Measurements from ENCODE around the gene PKIB.

Gene PKIB

GRCh38 chr6:122619309-122619708, 9.1 kb downstream of the PKIB start:
- no peak for ATAC-seq
- no peak for TF ChIP-seq ZFP3 (CRISPR knock-in tag; IDR thresholded peaks at IDR 0.05)
- TF ChIP-seq ZNF8 (CRISPR knock-in tag; IDR thresholded peaks at IDR 0.05), result no peak
- no peak for TF ChIP-seq CSDC2 (CRISPR knock-in tag; IDR thresholded peaks at IDR 0.05)
- TF ChIP-seq GLIS3 (CRISPR knock-in tag; IDR thresholded peaks at IDR 0.05), result no peak
- TF ChIP-seq POU6F1 (CRISPR knock-in tag; IDR thresholded peaks at IDR 0.05; ENCODE audit: borderline replicate concordance, low read depth), result no peak
- TF ChIP-seq ZFP30 (CRISPR knock-in tag; IDR thresholded peaks at IDR 0.05), result no peak
- no peak for TF ChIP-seq PPARA (CRISPR knock-in tag; IDR thresholded peaks at IDR 0.05; ENCODE audit: borderline replicate concordance)
- TF ChIP-seq ZC3H10 (CRISPR knock-in tag; IDR thresholded peaks at IDR 0.05), result no peak
- no peak for TF ChIP-seq ARNTL (CRISPR knock-in tag; IDR thresholded peaks at IDR 0.05; ENCODE audit: borderline replicate concordance, low read depth)

DNA sequence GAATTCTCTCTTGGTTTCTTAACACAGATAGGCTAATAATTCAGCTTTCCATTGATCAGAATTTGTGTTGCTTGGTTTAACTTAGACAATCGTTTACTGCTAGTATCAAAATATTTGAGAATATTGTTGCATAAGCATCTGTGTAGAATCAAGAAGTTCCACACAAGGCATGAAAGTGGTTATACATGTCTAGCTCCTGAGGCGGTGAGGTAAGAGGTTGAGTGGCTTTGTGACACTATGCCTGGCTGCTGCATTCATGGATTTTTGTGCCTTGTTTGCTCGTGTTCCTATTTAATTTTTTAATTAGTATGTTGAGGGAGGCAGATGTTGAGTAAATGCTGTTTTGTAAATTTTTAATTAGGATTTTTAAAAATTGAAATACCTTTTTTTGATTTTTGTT, 10.2 kb downstream of the PKIB start:
- ATAC-seq, result no peak
- no peak for TF ChIP-seq TCF4 (CRISPR knock-in tag; IDR thresholded peaks at IDR 0.05; ENCODE audit: borderline replicate concordance)
- no peak for TF ChIP-seq ESRRG (CRISPR knock-in tag; IDR thresholded peaks at IDR 0.05)
- TF ChIP-seq ISL1 (CRISPR knock-in tag; IDR thresholded peaks at IDR 0.05), result no peak
- TF ChIP-seq PATZ1 (CRISPR knock-in tag; IDR thresholded peaks at IDR 0.05; ENCODE audit: borderline replicate concordance), result no peak
- TF ChIP-seq ZFP30 (CRISPR knock-in tag; IDR thresholded peaks at IDR 0.05), result no peak
- no peak for TF ChIP-seq CSDC2 (CRISPR knock-in tag; IDR thresholded peaks at IDR 0.05)

DNA sequence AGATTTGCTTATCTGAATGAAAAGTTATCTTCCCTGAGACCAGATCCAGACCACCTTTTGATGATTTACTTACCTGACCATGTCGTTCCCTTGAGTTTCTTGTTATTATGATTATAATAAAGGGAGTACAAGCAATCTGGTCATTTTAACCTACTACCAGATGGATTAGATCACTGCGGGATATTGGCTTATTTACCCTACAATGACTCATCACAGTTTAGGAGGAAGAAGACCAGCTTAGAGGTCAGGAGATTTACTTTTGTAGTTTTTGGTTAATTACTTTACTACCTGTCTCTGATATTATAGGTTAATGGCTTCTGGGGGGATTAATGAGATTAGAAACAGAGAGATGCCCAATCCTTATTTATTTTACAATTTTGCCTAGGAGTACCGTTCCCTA, 10.7 kb downstream of the PKIB start:
- TF ChIP-seq TCF4 (CRISPR knock-in tag; IDR thresholded peaks at IDR 0.05; ENCODE audit: borderline replicate concordance), result no peak
- TF ChIP-seq ESRRG (CRISPR knock-in tag; IDR thresholded peaks at IDR 0.05), result no peak
- ATAC-seq, result no peak

DNA sequence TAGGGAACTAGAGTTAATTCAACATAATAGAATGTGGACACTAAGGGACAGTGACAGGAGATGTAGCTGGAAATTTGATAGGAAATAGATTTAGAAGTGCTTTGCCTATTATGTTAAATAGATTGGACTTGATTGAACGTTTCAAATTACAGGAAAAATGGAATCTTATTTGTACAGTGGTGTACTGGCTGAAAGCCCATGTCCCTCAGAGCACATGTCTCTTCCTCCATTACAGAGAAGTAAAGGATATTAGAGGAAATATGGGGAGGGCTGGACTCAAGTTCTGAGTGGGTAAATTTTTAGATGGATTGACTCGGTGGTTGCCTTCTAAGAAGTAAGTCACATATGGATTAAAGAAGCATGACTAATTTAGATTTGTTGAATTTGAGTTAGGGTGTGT, 11.4 kb downstream of the PKIB start:
- no peak for TF ChIP-seq ZNF70 (CRISPR knock-in tag; IDR thresholded peaks at IDR 0.05)
- TF ChIP-seq ZFP30 (CRISPR knock-in tag; IDR thresholded peaks at IDR 0.05), result no peak
- no peak for TF ChIP-seq ISL1 (CRISPR knock-in tag; IDR thresholded peaks at IDR 0.05)
- TF ChIP-seq SNAI2 (CRISPR knock-in tag; IDR thresholded peaks at IDR 0.05), result no peak
- TF ChIP-seq PPARA (CRISPR knock-in tag; IDR thresholded peaks at IDR 0.05; ENCODE audit: borderline replicate concordance), result no peak
- no peak for TF ChIP-seq TOX (CRISPR knock-in tag; IDR thresholded peaks at IDR 0.05; ENCODE audit: borderline replicate concordance)
- TF ChIP-seq TSHZ2 (CRISPR knock-in tag; IDR thresholded peaks at IDR 0.05), result no peak
- no peak for TF ChIP-seq POU6F1 (CRISPR knock-in tag; IDR thresholded peaks at IDR 0.05; ENCODE audit: borderline replicate concordance, low read depth)
- TF ChIP-seq ZNF565 (CRISPR knock-in tag; conservative IDR thresholded peaks at IDR 0.05; ENCODE audit: low read depth), result no peak
- no peak for TF ChIP-seq BACH2 (CRISPR knock-in tag; IDR thresholded peaks at IDR 0.05; ENCODE audit: borderline replicate concordance)
- ATAC-seq, result no peak

DNA sequence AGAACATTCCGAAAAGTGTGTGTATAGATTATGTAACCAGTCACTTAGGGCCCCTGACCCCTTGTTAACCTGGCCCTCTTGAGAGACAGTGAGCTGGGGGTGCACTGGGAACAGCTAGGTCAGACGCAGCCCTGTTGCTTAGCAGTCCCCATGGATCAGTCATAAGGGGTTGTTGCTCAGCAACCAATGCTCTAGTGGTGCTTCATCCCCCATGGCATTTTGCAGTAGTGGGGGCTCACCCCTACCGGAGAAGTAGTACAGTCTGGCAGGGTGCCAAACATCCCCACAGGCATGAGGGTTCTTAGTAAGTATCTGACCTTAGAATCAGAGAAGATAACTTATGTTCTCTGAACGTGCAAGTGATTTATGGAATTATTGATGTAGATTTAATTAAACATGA, 12.3 kb downstream of the PKIB start:
- ATAC-seq, result no peak
- no peak for TF ChIP-seq POU6F1 (CRISPR knock-in tag; IDR thresholded peaks at IDR 0.05; ENCODE audit: borderline replicate concordance, low read depth)
- no peak for TF ChIP-seq TCF4 (CRISPR knock-in tag; IDR thresholded peaks at IDR 0.05; ENCODE audit: borderline replicate concordance)
- TF ChIP-seq RARB (CRISPR knock-in tag; IDR thresholded peaks at IDR 0.05), result no peak
- TF ChIP-seq GLIS3 (CRISPR knock-in tag; IDR thresholded peaks at IDR 0.05), result no peak
- TF ChIP-seq, protein P1, sequence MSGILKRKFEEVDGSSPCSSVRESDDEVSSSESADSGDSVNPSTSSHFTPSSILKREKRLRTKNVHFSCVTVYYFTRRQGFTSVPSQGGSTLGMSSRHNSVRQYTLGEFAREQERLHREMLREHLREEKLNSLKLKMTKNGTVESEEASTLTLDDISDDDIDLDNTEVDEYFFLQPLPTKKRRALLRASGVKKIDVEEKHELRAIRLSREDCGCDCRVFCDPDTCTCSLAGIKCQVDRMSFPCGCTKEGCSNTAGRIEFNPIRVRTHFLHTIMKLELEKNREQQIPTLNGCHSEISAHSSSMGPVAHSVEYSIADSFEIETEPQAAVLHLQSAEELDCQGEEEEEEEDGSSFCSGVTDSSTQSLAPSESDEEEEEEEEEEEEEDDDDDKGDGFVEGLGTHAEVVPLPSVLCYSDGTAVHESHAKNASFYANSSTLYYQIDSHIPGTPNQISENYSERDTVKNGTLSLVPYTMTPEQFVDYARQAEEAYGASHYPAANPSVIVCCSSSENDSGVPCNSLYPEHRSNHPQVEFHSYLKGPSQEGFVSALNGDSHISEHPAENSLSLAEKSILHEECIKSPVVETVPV (CRISPR knock-in tag; IDR thresholded peaks at IDR 0.05), result no peak
- TF ChIP-seq ZFP30 (CRISPR knock-in tag; IDR thresholded peaks at IDR 0.05), result no peak
- TF ChIP-seq ISL1 (CRISPR knock-in tag; IDR thresholded peaks at IDR 0.05), result no peak
- TF ChIP-seq ESRRG (CRISPR knock-in tag; IDR thresholded peaks at IDR 0.05), result no peak
- no peak for TF ChIP-seq SNAI2 (CRISPR knock-in tag; IDR thresholded peaks at IDR 0.05)
- TF ChIP-seq ZC3H10 (CRISPR knock-in tag; IDR thresholded peaks at IDR 0.05), result no peak
- no peak for TF ChIP-seq PPARA (CRISPR knock-in tag; IDR thresholded peaks at IDR 0.05; ENCODE audit: borderline replicate concordance)
- no peak for TF ChIP-seq ZNF70 (CRISPR knock-in tag; IDR thresholded peaks at IDR 0.05)
- TF ChIP-seq ZFP3 (CRISPR knock-in tag; IDR thresholded peaks at IDR 0.05), result no peak
- TF ChIP-seq OSR1 (CRISPR knock-in tag; IDR thresholded peaks at IDR 0.05), result no peak
